ENCODE results near the gene SLC35B2.
A peak's percentile ranks its signal among the peaks of the same experiment; 100 is the strongest.

The SLC35B2 gene

GRCh38 chr6:44298055-44298803 lies 40.9 kb upstream of the SLC35B2 start:
- no peak for TF ChIP-seq CTCF (IDR thresholded peaks at IDR 0.05; ENCODE audit: unreplicated experiment in 3 of 3)
- H3K9me3 Mint-ChIP-seq, result no peaks in the 10 kb centered on the region

DNA sequence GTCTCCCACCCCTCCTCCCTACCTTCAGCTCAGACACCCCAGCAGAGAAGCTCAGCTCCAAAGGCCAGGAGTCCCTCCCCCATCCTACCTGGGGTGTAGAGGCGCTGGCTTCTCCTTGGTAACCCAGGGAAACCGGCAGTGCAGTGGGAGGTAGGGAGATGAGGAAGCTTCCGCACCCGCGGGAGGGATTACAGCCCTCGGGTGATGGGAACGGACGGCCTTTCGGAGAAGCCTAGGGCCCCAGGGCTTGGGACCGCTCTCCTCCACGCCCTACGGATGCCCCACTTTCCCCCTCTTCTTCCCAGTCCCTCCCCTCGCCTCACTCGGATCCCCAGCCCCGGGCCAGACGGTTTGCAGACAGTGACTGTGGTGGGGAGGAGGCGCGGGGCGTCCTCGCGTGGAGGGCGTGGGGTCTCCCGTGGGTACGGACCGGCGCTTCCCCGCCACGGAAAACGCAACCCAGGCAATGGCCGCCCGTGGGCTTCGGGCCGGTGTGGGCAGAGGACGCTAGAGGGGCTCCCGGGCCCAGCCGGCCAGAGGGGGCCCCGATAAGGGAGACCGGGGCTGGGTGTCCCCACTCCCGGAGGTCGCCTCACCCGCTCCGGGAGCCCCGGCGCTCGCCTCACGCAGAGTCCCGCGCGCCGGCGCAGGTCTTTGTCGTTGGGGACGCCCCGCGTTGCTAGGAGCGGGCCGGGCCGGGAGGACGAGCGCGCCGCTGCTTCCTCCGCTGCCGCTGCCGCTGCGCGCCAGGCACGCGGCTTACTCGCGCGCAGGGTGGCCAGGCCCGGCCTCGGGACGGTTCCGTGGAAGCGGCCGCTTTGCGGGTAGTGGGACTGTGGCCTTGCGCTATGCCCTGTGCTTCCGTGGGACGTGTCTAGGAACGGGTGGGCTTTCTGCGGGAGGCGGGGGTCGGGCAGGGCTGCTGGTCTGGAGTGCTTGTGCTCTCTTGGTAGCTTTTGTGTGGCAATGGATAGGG lies 40.0 kb upstream of the SLC35B2 start:
- Mint-ChIP-seq H3K4me1 (no peaks in the 10 kb centered on the region), H3K9me3 (no peaks in the 10 kb centered on the region), H3K36me3 (ENCODE audit: low read depth) (peaks cover 20% of the 10 kb centered on the region), H3K27ac (no peak overlapping the region), H3K4me3 (peak overlapping the region; percentile 55 to 75 (median 74)), H3K27me3 (ENCODE audit: low read depth) (peaks cover 67% of the 10 kb centered on the region)
- TF ChIP-seq CTCF (IDR thresholded peaks at IDR 0.05; ENCODE audit: unreplicated experiment in 3 of 3), result no peak

More at GRCh38 chr6:44298055-44298803, 40.9 kb upstream of the SLC35B2 start:
- no peak overlapping the region for H3K27ac Mint-ChIP-seq
- H3K4me1 Mint-ChIP-seq, result no peaks in the 10 kb centered on the region
- peaks cover 23% of the 10 kb centered on the region for H3K36me3 Mint-ChIP-seq (ENCODE audit: low read depth)
- peak overlapping the region; percentile 55 to 75 (median 74) for H3K4me3 Mint-ChIP-seq
- peaks cover 62% of the 10 kb centered on the region for H3K27me3 Mint-ChIP-seq (ENCODE audit: low read depth)

GRCh38 chr6:44294832-44295791 lies 37.8 kb upstream of the SLC35B2 start:
- H3K4me3 Mint-ChIP-seq, result peak overlapping the region in 1 of 3 experiments; percentile 62
- H3K36me3 Mint-ChIP-seq (ENCODE audit: low read depth), result peaks cover 2% of the 10 kb centered on the region
- H3K4me1 Mint-ChIP-seq, result no peaks in the 10 kb centered on the region
- H3K27ac Mint-ChIP-seq, result no peak overlapping the region
- H3K9me3 Mint-ChIP-seq, result no peaks in the 10 kb centered on the region
- no peak for TF ChIP-seq CTCF (IDR thresholded peaks at IDR 0.05; ENCODE audit: unreplicated experiment in 3 of 3)
- H3K27me3 Mint-ChIP-seq (ENCODE audit: low read depth), result peaks cover 87% of the 10 kb centered on the region

- Mint-ChIP-seq H3K4me3 (no peak overlapping the region), H3K36me3 (ENCODE audit: low read depth) (no peaks in the 10 kb centered on the region)
These were observed 35.5 kb upstream of the SLC35B2 start for GRCh38 chr6:44292661-44293365.

More at GRCh38 chr6:44292661-44293365, 35.5 kb upstream of the SLC35B2 start:
- Mint-ChIP-seq H3K9me3 (no peaks in the 10 kb centered on the region), H3K27ac (no peak overlapping the region), H3K27me3 (ENCODE audit: low read depth) (peaks cover 85% of the 10 kb centered on the region), H3K4me1 (no peaks in the 10 kb centered on the region)
- no peak for TF ChIP-seq CTCF (IDR thresholded peaks at IDR 0.05; ENCODE audit: unreplicated experiment in 3 of 3)

Data from nephron (organoid).